Measurements from ENCODE around the gene CAMK2A.
A peak's percentile ranks its signal among the peaks of the same experiment; 100 is the strongest.

CAMK2A gene

DNA sequence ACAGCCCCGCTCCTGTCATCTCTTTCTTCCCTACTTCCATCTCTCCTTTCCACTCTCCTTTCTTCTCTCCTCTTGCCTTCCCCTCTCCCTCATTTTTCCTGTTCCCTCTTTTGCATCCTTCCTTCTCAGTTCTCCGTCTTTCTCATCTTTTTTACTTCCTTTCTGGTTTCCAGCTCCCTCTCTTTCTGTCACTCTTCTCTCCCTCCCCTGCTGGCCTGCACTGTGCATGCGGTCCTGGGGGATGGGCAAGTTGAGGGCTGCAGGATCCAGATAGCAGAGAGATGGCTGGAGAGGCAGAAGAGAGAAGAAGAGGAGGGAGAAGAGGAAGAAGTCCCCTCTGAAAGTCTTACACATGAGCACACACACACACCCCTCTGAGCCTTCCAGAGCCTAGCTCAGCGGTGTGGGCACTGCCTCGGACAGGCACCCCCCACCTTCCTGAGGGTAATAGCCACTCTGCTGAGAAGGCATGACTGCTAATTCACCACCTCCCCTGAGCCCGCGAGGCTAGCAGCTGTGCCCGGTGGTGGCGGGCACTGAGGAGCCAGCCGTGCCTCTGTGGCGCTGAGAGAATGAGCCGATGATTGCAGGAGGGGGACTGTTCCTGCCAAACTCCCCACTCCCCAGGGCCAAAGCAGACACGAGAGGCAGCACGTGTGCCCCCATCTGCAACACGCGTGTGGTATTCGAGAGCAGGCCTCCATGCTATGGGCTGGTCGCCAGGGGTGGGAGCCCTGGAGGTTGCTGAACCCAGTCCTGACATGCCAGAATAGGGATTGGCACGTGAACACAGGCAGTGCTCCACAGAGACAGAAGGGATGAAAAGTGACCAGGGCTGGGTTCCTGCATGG, 3.7 kb upstream of the CAMK2A start:
- no peak overlapping the region for H3K4me3 ChIP-seq (replicated peaks; ENCODE audit: insufficient read depth, low read length)
- DNase-seq (ENCODE audit: low read depth in 1 of 2, low spot score in 1 of 2): no peak
- TF ChIP-seq, protein P1, sequence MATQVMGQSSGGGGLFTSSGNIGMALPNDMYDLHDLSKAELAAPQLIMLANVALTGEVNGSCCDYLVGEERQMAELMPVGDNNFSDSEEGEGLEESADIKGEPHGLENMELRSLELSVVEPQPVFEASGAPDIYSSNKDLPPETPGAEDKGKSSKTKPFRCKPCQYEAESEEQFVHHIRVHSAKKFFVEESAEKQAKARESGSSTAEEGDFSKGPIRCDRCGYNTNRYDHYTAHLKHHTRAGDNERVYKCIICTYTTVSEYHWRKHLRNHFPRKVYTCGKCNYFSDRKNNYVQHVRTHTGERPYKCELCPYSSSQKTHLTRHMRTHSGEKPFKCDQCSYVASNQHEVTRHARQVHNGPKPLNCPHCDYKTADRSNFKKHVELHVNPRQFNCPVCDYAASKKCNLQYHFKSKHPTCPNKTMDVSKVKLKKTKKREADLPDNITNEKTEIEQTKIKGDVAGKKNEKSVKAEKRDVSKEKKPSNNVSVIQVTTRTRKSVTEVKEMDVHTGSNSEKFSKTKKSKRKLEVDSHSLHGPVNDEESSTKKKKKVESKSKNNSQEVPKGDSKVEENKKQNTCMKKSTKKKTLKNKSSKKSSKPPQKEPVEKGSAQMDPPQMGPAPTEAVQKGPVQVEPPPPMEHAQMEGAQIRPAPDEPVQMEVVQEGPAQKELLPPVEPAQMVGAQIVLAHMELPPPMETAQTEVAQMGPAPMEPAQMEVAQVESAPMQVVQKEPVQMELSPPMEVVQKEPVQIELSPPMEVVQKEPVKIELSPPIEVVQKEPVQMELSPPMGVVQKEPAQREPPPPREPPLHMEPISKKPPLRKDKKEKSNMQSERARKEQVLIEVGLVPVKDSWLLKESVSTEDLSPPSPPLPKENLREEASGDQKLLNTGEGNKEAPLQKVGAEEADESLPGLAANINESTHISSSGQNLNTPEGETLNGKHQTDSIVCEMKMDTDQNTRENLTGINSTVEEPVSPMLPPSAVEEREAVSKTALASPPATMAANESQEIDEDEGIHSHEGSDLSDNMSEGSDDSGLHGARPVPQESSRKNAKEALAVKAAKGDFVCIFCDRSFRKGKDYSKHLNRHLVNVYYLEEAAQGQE (IDR thresholded peaks at IDR 0.05; ENCODE audit: insufficient replicate concordance, low read depth): no peak
- TF ChIP-seq POLR2AphosphoS5 (IDR thresholded peaks at IDR 0.05; ENCODE audit: low read depth): no peak
- TF ChIP-seq GABPA (IDR thresholded peaks at IDR 0.05; ENCODE audit: low read depth): no peak
- TF ChIP-seq, protein P2, sequence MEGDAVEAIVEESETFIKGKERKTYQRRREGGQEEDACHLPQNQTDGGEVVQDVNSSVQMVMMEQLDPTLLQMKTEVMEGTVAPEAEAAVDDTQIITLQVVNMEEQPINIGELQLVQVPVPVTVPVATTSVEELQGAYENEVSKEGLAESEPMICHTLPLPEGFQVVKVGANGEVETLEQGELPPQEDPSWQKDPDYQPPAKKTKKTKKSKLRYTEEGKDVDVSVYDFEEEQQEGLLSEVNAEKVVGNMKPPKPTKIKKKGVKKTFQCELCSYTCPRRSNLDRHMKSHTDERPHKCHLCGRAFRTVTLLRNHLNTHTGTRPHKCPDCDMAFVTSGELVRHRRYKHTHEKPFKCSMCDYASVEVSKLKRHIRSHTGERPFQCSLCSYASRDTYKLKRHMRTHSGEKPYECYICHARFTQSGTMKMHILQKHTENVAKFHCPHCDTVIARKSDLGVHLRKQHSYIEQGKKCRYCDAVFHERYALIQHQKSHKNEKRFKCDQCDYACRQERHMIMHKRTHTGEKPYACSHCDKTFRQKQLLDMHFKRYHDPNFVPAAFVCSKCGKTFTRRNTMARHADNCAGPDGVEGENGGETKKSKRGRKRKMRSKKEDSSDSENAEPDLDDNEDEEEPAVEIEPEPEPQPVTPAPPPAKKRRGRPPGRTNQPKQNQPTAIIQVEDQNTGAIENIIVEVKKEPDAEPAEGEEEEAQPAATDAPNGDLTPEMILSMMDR (IDR thresholded peaks at IDR 0.05; ENCODE audit: insufficient read depth, low read length): no peak
- TF ChIP-seq SPI1 (IDR thresholded peaks at IDR 0.05; ENCODE audit: borderline replicate concordance, low read depth): no peak
- peaks cover 2% of the 10 kb centered on the region for H3K27me3 ChIP-seq (ENCODE audit: insufficient read depth, poor library complexity, severe bottlenecking)
- H3K27ac ChIP-seq (replicated peaks): no peak overlapping the region

DNA sequence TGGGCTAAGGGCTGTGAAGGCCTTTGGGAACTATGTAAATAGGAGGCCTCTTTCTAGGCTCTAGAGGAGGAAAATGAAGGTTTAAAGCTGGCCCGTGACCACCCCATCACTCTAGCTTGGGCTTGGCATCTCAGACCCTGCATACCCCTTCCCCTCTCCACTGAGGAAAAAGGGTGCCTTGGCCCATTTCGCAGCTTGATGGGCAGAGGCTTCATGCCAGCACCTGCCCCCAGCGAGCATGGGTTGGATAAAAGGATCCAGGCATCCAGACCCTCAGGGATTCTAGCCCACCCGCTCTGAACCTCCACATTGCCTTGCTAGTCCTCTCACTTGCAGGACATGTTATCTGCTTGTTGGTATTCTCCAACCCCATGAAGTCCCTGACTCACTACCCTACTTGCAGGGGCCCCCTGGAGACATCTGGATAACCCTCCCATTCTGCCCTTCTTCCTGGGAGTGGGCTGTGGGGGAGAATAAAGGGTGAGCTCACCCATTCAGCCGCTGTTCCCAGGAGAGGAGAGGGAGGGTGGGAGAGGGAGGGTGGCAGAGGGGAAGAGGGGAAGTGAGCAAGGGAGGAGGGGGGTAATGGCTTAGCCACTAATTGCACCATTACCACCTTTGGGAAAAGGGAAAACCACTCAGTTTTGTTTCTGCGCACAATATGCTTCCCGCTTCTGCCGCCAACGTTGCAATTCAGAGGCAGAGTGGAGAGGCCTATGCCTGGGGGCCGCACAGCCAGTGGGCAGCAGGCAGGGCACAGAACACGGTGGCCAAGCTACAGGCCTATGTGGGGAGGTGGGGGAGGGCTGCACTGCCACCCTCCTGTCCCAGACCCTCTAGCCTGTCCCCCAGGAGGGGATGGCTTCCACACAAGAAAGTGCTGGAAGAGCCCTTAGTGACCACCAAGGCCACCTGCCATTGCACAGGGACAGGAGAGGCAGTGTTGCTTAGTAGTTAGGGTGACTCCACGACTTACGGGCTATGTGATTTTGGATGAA, 2.1 kb upstream of the CAMK2A start:
- H3K27ac ChIP-seq (replicated peaks): no peak overlapping the region
- peak; percentile 21; the same call in 1 of the 2 replicates for TF ChIP-seq SPI1 (IDR thresholded peaks at IDR 0.05; ENCODE audit: borderline replicate concordance, low read depth)
- TF ChIP-seq, protein P2 (IDR thresholded peaks at IDR 0.05; ENCODE audit: insufficient read depth, low read length): no peak
- DNase-seq (ENCODE audit: low read depth in 1 of 2, low spot score in 1 of 2): no peak
- H3K27me3 ChIP-seq (ENCODE audit: insufficient read depth, poor library complexity, severe bottlenecking): peaks cover 2% of the 10 kb centered on the region
- no peak overlapping the region for H3K4me3 ChIP-seq (replicated peaks; ENCODE audit: insufficient read depth, low read length)

DNA sequence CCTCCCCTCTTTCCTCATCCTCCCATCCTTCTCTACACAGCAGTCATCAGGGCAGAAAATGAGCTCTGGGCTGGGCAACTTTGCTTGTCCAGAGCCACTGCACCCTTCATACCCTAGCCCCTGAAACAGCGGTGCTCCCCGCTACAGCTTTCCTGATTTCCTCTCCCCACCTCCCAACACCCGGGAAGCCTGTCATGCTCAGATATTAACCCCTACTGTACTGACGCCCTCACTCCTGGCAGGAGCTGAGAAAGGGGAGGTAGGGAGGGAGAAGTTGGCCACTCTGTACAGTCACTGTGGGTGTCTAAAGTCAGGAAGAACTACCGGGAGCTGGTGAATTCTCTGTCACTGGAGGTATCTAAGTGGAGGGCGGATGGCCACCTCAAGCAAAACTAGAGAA, 782 bp downstream of the CAMK2A start:
- Histone ChIP-seq H3K4me3 (replicated peaks; ENCODE audit: insufficient read depth, low read length) (no peak overlapping the region), H3K27ac (replicated peaks) (no peak overlapping the region), H3K27me3 (ENCODE audit: insufficient read depth, poor library complexity, severe bottlenecking) (peaks cover 2% of the 10 kb centered on the region)
- TF ChIP-seq, protein P2 (IDR thresholded peaks at IDR 0.05; ENCODE audit: insufficient read depth, low read length): no peak
- TF ChIP-seq POLR2AphosphoS5 (IDR thresholded peaks at IDR 0.05; ENCODE audit: low read depth): no peak
- TF ChIP-seq SPI1 (IDR thresholded peaks at IDR 0.05; ENCODE audit: borderline replicate concordance, low read depth): no peak
- TF ChIP-seq GABPA (IDR thresholded peaks at IDR 0.05; ENCODE audit: low read depth): no peak
- TF ChIP-seq, protein P1 (IDR thresholded peaks at IDR 0.05; ENCODE audit: insufficient replicate concordance, low read depth): no peak
- DNase-seq (ENCODE audit: low read depth in 1 of 2, low spot score in 1 of 2): no peak
